HepG2 (cell line): ENCODE measurements around the gene SLIT3. TPM values are rescaled to one million over a fixed set of nuclear protein-coding genes. Genes with fewer than 3 reads are reported as not detected.

Experiments used
- ATAC-seq: fragments of 200-7000 bp; cut with Tn5 transposase; 3 replicates; pipeline ENCODE4 v1.9.1; 2020; ENCODE audit warnings: mild to moderate bottlenecking, moderate library complexity
- BruUV-seq: library from RNA; stranded (reverse); fragments of 400-500 nt; replicated peaks from 2 replicates; lab custom pipeline; 2021; lab: Mats Ljungman, UMichigan
- CTCF ChIA-PET: fragments of 300-600 bp; formaldehyde crosslinking; extraction: SDS; loops from one replicate; lab custom pipeline; 2021; ENCODE audit warnings: low total read pairs, inconsistent platforms, low intra/inter-chr PET ratio; lab: Yijun Ruan, JAX
- POLR2A ChIA-PET: fragments of 350-600 bp; sonication (Branson Sonifier 250); formaldehyde crosslinking; loops from one replicate; lab custom pipeline; 2020; ENCODE audit warnings: antibody characterized with exemption, inconsistent platforms; lab: Yijun Ruan, JAX
- DNase-seq: peaks from one replicate; pipeline ENCODE4 v3.0.0-alpha.2; 2015; ENCODE audit warnings: low spot score
- FAIRE-seq: peaks from 3 replicates; lab custom pipeline; 2011; peaks lifted over from hg19 to GRCh38; lab: Jason Lieb, UNC
- H2AFZ ChIP-seq: one replicate; pipeline ENCODE4 v1.6.1; 2011; ENCODE audit warnings: low read length, inconsistent platforms
- H3K27ac ChIP-seq: fragments of 300-600 bp; 3 replicates; pipeline ENCODE4 v1.8.0; 2011; ENCODE audit warnings: mixed run types, mild to moderate bottlenecking, mixed read lengths, low read length, inconsistent platforms; ENCODE audit not compliant: insufficient read depth; ENCODE audit errors: extremely low read length
- H3K27me3 ChIP-seq, 2 experiments: fragments of 200-600 bp in 1 of 2; 2 replicates in 1 of 2; 3 replicates in 1 of 2; pipeline versions ENCODE4 v1.6.0 to v1.8.0; 2011; ENCODE audit warnings: low read length in 2 of 2, mild to moderate bottlenecking in 2 of 2, moderate library complexity in 2 of 2, inconsistent platforms in 1 of 2; ENCODE audit not compliant: insufficient read depth in 2 of 2, control insufficient read depth in 1 of 2
- H3K36me3 ChIP-seq, 2 experiments: fragments of 200-600 bp in 1 of 2; replicated peaks in 1 of 2; 2 replicates in 1 of 2; 3 replicates in 1 of 2; pipeline versions ENCODE4 v1.5.1 to v1.8.0; 2011; ENCODE audit warnings: low read length in 2 of 2, inconsistent platforms in 1 of 2; ENCODE audit not compliant: insufficient read depth in 2 of 2, control insufficient read depth in 1 of 2
- H3K4me1 ChIP-seq: 2 replicates; pipeline ENCODE4 v1.5.1; 2012; ENCODE audit warnings: low read length, inconsistent platforms; ENCODE audit not compliant: insufficient read depth
- H3K4me2 ChIP-seq: 2 replicates; pipeline ENCODE4 v1.6.0; 2011; ENCODE audit warnings: low read depth, low read length, inconsistent platforms
- H3K4me3 ChIP-seq, 3 experiments: fragments of 200-600 bp in 1 of 3; sonication (generic), shearing (Covaris generic) in 1 of 3; replicated peaks in 1 of 3; 2 replicates each; pipeline ENCODE4 v1.5.1; 2011 to 2016; ENCODE audit warnings: low read length in 3 of 3, inconsistent platforms in 2 of 3, low read depth in 2 of 3, mild to moderate bottlenecking in 2 of 3, control low read depth in 1 of 3, mixed read lengths in 1 of 3; ENCODE audit not compliant: insufficient read depth in 1 of 3
- H3K79me2 ChIP-seq: one replicate; pipeline ENCODE4 v1.6.1; 2011; ENCODE audit warnings: low read length, inconsistent platforms; ENCODE audit not compliant: insufficient read depth
- H3K9ac ChIP-seq: 2 replicates; pipeline ENCODE4 v1.6.0; 2011; ENCODE audit warnings: mild to moderate bottlenecking, low read depth, low read length, inconsistent platforms; ENCODE audit not compliant: insufficient read depth
- H3K9me3 ChIP-seq: 2 replicates; pipeline ENCODE4 v1.5.1; 2012; ENCODE audit warnings: mild to moderate bottlenecking, low read length
- H4K20me1 ChIP-seq: 2 replicates; pipeline ENCODE4 v1.6.0; 2011; ENCODE audit warnings: inconsistent platforms, mild to moderate bottlenecking, low read length, moderate library complexity; ENCODE audit not compliant: insufficient read depth
- CBX5 ChIP-seq: sonication (generic); formaldehyde crosslinking; IDR thresholded peaks from 2 replicates; pipeline ENCODE4 v1.4.0; 2020; ENCODE audit warnings: missing genetic modification reagents, borderline replicate concordance
- CHD2 ChIP-seq: IDR thresholded peaks from 2 replicates; pipeline ENCODE4 v1.6.1; 2011; ENCODE audit warnings: low read depth, low read length, improper control_type of control experiment
- EEA1 ChIP-seq: sonication (generic); formaldehyde crosslinking; IDR thresholded peaks from 2 replicates; pipeline ENCODE4 v1.5.1; 2020; ENCODE audit warnings: mild to moderate bottlenecking, missing genetic modification reagents, borderline replicate concordance
- FOXK1 ChIP-seq: sonication (generic); formaldehyde crosslinking; IDR thresholded peaks from 2 replicates; pipeline ENCODE4 v1.4.0; 2020; ENCODE audit warnings: low read depth, missing genetic modification reagents, borderline replicate concordance
- ZNF276 ChIP-seq: sonication (generic); formaldehyde crosslinking; IDR thresholded peaks from 2 replicates; pipeline ENCODE4 v1.4.0; 2020; ENCODE audit warnings: mild to moderate bottlenecking, low read depth, missing genetic modification reagents
- ZNF687 ChIP-seq: sonication (generic); formaldehyde crosslinking; IDR thresholded peaks from 2 replicates; pipeline ENCODE4 v1.5.1; 2020; ENCODE audit warnings: mild to moderate bottlenecking, missing genetic modification reagents, moderate library complexity
- WGBS: methylation state at CpG from one replicate; pipeline ENCODE4 v1.1.6; 2017; ENCODE audit warnings: low lambda C conversion rate; 5-methylcytosine and 5-hydroxymethylcytosine counted together
- in situ Hi-C: cut with HindIII; loops from 2 replicates; pipeline ENCODE4 v1.10.0; 2017; ENCODE audit warnings: low pct_unique_long_range_greater_than_20kb; ENCODE audit not compliant: extremely low pct_ligation_motif_present
- intact Hi-C: fragments of 100-400 bp; cut with micrococcal nuclease; formaldehyde crosslinking; loops from one replicate; pipeline ENCODE4 v1.10.0; 2022; ENCODE audit not compliant: unreplicated experiment
- polyA plus RNA-seq, 8 experiments: library from polyadenylated mRNA; depleted of rRNA in 3 of 8; stranded (reverse) in 7 of 8; unstranded in 1 of 8; fragments of >200 nt; fragmentation: Illumina TruSeq in 4 of 8; extraction: Trizol in 4 of 8; gene quantifications; 2 replicates each; pipeline versions ENCODE4 v1.2.1 to v1.2.3, GENCODE V29; 2011 to 2016; ENCODE audit warnings: low read depth in 4 of 8, missing spikeins in 1 of 8, mixed read lengths in 1 of 8; ENCODE audit not compliant: insufficient read depth in 1 of 8
- total RNA-seq, 5 experiments: library from RNA; depleted of rRNA; stranded (reverse); fragments of >200 nt; fragmentation: Illumina TruSeq; extraction: Trizol; gene quantifications; 2 replicates each; pipeline ENCODE4 v1.2.3, GENCODE V29; 2016; ENCODE audit warnings: low read depth in 1 of 5

The SLIT3 gene
- total and polyA plus RNA-seq, 2 of the 13 experiments (the other 11 are each of a cell fraction or from before 2014, with no cell fraction given): not detected

- Histone ChIP-seq H3K36me3 (no peaks in the 10 kb centered on the region), H3K9ac (no peak overlapping the region), H3K27ac (no peak overlapping the region), H3K4me3 (no peak overlapping the region), H3K4me1 (peaks cover 37% of the 10 kb centered on the region), H3K79me2 (no peaks in the 10 kb centered on the region), H2AFZ (no peak overlapping the region), H3K9me3 (no peaks in the 10 kb centered on the region), H4K20me1 (no peaks in the 10 kb centered on the region), H3K27me3 (no peaks in the 10 kb centered on the region), H3K4me2 (no peak overlapping the region)
- no peak for FAIRE-seq
- BruUV-seq: no TSS peak
- TF ChIP-seq FOXK1 (CRISPR knock-in tag) (no peak), EEA1 (CRISPR knock-in tag) (no peak)
- ChIA-PET POLR2A (no interaction called here), CTCF (no interaction called here)
- in situ Hi-C loops (no loop called here), intact Hi-C loops (no loop called here)
- WGBS: 38% methylated on average over 1 of the region's 1 CpG
- DNase-seq: no peak
- ATAC-seq: no peak
These were observed 680.1 kb downstream of the SLIT3 start for GRCh38 chr5:168620807-168621206.

- H3K27ac ChIP-seq: peak overlapping the region; percentile 3
- H3K36me3 ChIP-seq: no peaks in the 10 kb centered on the region
- no peaks in the 10 kb centered on the region for H3K9me3 ChIP-seq
- FAIRE-seq (no peak), DNase-seq (no peak), ATAC-seq (peak; percentile 45)
- no peak overlapping the region for H2AFZ ChIP-seq
- H3K79me2 ChIP-seq: no peaks in the 10 kb centered on the region
- H3K9ac ChIP-seq: no peak overlapping the region
- H3K4me2 ChIP-seq: no peak overlapping the region
- WGBS: 93% methylated on average over 6 of the region's 10 CpGs
- in situ Hi-C loops (no loop called here), intact Hi-C loops (no loop called here)
- ChIA-PET POLR2A (no interaction called here), CTCF (no interaction called here)
- no peak overlapping the region for H3K4me3 ChIP-seq
- no TSS peak for BruUV-seq
- H4K20me1 ChIP-seq: no peaks in the 10 kb centered on the region
- TF ChIP-seq CBX5 (no peak), ZNF276 (CRISPR knock-in tag) (no peak), ZNF687 (CRISPR knock-in tag) (peak; percentile 22; the same call in 1 of the 2 replicates), CHD2 (no peak)
- peaks cover 44% of the 10 kb centered on the region for H3K4me1 ChIP-seq
- no peaks in the 10 kb centered on the region for H3K27me3 ChIP-seq
These were observed 686.3 kb downstream of the SLIT3 start for GRCh38 chr5:168614661-168615060.
